Activated T-cell treated with anti-CD3 and anti-CD28 coated beads for 4 hours (primary cell): ENCODE measurements around the gene C1QTNF3.
"Not testable (repeated sequence)": the region's sequence is repeated elsewhere in the genome, so short reads cannot be mapped to it uniquely, and the experiment has no call there.

Source experiments
- DNase-seq: peaks from one replicate; pipeline ENCODE4 v3.0.0-alpha.2; 2020

The C1QTNF3 gene

DNA sequence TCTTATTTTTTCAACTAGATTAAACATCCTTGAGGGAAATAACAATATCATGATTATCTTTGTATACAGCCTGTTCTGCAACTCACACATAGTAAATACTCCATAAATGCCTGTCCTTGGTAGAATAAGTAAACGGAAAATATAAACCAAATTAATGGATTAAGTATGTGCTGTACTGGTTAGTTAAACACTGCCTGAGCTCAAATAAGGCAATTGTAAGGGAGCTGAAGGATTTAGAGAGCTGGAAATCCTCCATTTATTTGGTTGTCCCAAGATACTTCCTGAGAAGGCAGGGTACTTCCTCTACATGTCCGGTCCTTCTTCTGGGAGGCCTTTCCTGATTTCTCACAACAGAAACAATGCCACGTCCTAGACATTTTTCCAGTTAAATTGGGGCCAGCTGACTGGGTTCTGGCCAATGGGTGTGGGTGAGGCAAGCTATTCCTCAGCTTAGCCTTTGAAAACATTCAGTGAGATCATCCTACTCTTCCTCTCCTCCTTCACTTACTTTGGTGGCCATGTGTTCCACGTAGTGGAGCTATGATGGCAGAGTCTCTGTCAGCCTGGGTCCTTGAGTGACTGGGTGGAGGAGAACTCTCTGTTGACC lies 8.5 kb upstream of the C1QTNF3 start:
- DNase-seq, result no peak

DNA sequence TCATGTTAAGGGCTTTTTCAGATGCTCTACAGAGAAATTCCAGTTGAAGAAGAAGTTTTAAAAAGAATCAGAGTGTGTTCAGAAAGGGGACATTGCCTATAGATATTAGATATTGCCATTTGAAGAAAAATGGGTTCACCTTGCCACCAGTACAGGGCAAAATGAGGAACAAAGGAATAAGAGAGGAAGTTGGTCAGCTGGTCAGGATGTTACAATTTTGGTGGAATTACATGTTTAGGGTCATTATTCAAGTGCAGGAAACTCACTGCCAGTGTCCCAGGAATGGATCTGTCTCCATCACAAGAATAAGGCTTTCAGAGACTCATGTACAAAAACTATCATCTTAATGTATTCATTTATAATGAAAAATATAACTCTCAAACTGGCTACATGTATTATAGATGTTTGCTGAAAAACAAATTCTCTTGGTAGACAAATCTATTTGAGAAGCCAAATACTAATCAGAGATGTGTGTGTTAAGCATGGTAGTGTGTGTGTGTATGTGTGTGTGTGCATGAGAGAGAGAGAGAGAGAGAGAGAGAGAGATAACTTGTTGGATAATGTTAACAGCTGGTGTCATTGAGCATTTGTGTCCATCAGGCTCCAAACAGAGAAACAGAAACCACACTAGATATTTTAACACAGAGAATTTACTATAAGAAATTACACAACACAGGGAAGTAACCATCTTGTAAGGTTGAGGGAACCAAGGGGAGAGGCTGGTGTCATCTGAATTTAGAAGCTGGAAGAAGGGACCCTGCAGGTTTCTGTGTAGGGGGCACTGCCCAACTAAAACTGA lies 5.0 kb upstream of the C1QTNF3 start:
- DNase-seq, result no peak

DNA sequence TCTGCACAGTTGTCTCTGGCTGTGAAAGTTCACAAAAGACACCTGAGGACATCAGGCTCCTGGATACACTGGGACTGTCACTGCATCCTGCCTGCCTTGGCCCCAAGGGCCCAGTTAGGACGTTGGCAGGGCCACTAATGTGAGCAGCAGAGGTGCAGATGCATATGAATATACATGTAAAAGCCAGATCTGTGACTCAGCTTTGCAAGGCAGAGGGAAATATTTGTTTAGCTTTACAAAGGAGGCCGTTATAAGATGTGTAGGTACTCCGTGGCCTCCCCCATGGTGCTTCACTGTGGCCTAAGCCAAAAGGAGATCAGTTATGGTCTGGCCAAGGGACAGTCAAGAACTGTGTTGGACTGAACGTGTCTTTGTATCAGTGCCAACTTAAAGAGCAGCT lies 4.1 kb upstream of the C1QTNF3 start:
- no peak for DNase-seq

DNA sequence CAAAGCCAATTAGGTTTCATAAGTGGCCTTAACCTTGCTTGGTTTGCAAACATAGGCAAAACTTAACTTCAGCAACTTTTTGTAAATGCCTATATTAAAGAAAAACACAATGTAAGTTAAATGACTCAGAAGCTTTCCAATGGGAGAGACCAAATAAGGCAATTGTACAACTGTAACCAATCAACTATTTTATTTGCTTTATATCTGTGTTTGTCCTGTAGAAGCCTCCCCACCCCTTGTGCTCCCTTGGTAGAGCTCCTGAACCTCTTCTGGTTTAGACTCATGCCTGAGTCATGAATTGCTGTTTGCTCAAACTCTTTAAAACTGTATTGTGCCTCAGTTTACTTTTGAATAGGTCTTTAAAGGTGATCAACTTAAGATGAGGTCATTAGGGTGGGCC lies 3.0 kb upstream of the C1QTNF3 start:
- no peak for DNase-seq

DNA sequence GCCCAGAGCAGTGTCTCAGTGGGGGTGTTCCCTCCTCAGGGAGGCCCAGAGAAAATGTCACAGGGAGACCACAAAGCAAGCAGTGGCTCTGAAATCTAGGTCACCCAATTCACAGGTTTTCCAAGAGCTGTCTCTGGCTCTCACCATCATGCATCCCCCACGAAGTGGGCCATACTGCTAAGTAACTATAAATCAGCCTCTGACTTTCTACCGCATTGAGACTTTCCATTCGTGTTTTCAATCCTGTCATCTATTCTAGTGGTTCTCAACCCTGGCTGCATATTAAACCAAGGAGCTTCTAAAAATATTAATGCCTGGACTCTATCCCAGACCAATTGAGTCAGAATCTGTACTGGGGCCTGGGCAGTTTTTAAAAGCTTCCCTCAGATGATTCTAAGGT lies 2.0 kb upstream of the C1QTNF3 start:
- no peak for DNase-seq

DNA sequence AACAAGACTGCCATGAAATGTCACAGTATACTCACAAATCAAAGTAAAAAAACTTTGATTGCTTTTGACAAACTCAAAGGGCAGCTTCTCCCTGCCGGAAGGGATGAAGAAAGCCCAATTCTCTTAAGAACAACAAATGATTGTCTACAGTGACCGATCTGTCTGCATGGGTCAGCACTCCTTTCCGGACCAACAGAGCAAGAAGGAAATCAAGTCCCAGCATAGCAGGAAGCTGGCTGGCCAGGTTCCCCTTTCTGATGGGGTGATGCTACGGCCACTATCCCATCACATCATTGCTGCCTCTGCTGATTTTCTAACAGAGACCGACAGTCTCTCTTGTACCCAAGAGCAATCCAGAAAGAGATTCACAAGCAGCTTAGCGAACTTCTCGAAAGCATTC lies 692 bp downstream of the C1QTNF3 start:
- no peak for DNase-seq

DNA sequence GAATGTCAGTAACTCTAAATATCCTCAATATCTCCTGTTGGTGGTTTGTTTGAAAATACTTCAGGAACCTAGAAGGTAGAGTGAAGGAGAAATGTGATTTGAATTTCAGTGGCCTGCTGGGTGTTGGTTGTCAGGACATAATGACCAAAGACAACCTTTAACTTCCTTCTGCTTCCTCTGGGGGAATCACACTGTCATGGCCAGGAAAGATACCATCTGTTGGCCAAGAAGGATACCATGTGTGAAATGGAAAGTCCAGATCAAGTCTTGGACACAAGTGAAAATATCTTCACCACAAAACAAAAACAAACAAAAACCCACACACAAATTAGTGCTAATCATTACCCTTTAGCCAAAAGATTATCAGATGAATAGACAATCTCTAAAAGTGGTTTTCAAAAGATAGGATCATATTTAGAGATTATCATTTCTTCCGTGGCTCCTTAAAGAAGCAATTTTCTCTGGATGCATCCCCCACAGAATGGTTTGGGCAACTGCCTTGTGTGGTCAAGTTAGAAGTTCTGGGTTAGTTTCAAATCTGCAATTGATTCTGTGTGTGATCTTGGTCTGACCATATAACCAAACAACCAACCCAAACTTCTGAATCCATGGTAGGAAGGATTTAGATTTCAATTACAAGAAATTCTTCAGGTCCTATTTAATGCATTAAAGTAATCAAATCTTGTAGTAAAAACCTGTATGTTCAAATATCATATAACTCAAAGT lies 1.6 kb downstream of the C1QTNF3 start:
- DNase-seq, result no peak

DNA sequence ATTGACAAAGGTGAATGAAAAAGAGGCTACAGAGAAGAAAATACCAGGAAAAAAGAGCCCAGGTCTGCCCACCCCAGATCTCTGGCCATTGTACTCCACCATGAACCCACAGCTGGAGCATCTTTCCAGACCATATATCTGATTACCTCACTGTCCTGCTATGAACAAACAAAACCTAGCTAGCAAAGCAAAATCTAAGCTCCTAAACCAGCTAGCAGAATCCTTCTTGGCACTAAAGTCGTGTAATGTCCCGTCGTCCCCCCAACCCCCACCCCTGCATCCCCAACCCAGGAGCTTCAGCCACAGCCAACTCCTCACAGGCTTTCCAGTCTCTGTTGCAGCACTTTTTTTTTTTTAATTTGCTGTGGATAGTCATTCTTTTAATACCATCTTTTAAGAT lies 2.5 kb downstream of the C1QTNF3 start:
- no peak for DNase-seq

DNA sequence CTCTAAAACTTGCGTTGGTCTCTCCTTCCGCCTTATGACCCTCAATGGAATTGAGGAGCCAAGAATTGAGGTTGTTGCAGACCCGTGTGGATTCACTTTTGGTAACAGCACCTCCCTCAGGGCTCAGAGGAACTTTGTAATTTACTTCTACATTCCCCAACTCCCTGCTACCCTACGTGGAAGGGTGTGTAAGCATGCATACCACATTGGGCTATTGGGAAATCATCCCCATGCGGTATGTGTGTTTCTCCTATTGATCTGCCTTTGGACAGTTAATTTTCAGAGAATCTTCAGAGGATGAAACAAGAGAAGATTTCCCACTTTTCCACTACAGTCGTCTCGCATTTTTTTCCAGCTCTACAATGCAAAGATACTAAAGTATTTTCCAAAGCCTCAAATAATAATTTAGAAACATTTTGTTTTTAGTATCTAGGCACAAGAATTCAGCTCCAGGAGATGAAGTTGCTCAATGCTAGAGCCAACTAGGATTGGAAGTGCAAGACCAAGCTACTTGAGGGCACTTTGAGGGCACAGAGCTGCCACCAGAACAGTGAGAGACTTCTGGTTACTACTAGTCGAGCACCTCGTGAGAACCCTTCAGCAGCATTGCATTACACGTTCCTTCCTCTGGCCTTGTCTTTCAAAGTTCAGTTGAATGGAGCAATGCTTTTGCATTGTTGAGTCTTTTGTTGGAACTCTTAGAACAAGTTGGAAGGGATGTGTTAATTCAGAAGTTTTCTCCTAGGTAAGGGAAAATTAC lies 3.4 kb downstream of the C1QTNF3 start:
- DNase-seq, result no peak

DNA sequence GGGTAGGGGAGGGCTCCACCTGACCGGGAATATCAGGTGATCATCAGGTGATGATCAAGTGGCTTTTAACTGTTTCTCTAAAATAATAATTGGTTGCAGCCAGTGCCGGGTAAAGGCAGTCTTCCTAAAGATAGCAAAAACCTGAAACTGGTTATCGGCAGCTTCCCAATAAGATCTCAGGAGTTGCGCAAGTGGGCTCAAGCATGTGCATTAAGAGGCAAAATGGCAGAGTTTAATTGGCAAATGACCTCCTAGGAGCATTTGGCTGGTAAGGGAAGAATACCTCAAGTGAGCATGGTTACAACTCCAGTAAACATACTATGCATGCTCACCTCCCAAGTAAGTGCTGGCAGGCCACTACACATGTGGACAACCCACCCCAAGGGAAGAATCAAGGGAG lies 4.2 kb downstream of the C1QTNF3 start:
- no peak for DNase-seq

DNA sequence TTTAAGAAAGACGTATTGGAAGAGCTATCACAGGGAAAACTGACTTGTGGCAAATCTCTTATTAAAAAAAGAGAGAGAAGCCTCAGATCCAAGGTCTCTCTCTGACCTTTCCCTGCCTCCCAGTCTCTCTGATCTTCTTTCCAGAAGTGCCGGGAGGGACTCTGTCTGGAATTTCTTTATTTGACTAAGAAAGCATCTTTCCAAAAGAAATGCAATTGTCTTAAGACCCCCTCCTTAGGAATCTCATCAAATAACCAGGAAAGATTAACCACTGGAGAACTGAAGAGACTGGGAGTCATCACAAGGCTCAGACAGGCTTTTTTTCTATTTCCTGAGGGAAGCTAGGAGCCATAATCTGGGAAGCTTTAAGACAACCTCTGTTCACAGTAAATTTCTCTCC lies 4.6 kb downstream of the C1QTNF3 start:
- DNase-seq, result no peak

DNA sequence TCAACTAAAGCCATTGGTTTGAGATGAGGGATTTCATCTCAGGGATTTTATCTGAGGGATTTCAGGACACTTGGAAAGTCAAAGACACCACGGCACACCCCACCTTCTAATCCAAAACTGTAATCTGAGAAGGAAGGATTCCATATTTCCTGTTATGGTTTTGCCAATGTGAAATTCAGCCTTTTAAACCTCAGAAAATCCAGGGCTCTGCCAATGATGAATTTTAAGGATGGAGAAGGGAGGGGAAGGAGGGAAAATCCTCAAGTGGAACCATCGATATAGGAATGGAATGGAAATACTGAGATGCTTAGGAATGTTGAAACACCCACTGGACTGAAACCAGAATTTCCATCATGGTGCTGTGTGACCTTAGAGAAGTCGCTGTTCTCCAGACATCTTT lies 5.3 kb downstream of the C1QTNF3 start:
- no peak for DNase-seq

DNA sequence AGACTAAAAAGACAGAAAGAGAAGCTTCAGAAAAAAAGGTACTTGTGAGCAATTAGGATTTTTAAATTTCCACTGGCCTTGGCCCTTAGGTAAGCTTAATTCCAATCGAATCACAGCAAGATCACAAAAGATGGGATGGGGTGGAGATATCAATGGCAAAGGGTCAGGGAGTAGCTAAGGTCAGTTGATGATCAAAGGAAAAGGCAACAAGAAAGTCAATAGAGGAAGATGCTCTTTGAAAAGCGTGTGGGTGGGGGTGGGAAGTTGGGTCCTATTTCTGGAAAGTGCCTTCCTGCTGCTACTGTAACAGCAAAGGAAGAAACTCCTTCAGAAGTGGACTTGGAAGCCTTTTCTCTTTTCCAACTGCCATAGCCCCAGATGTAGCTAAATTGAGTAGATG lies 7.3 kb downstream of the C1QTNF3 start:
- no peak for DNase-seq

DNA sequence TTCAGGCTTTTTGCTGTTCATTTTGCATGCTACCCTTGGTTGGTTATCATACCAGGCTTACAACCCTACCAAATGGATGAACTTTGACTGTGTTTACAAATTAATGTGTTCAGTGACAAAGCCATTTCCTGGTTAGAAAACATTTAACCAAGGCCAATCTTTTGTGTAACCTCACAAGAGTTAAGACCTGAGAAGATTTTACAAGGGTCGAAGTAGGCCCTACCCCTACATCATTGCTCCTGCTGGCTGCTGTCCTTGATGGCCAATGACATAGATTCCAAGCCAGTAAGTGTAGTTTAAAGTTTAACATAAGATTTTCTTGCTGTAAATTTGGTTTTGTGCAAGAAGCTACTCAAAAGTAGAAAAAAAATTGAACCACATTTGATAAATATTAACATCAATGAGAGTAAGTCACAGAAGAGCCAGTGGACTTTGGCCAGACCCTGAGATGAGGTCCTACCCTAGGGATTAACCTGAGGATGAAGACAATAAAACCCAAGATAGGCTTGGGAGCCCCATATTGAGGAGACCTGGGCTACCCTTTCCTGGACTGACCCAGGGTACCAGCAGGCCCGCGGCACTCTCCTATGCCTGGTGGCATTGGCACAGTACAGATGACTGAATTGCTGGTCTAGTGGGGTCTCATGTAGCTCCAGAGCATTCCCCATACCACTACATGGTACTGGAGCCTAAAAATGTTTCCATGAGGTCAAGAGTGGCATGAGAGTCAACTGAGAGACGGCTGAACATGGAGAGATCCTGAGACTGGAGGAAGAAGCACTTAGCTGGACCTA lies 8.3 kb downstream of the C1QTNF3 start:
- no peak for DNase-seq

DNA sequence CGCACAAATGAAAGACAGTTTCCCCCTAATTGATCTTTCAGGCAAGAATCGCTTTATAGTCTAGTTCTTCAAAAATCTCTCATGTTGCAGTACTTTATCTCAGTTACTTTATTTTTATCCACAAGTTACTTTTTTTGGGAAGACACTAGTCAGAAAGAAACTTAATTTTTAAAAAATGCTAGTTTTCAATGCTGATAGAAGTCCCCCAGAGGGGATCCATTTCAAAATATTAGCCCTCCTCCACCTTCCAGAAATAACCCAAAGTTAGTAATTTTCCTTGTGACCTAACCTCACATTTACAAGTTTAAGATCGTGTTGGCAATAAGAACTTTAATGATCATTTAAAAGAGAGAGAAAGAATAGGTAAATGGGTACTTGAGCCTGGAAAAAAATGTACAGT lies 11.0 kb downstream of the C1QTNF3 start:
- no peak for DNase-seq

DNA sequence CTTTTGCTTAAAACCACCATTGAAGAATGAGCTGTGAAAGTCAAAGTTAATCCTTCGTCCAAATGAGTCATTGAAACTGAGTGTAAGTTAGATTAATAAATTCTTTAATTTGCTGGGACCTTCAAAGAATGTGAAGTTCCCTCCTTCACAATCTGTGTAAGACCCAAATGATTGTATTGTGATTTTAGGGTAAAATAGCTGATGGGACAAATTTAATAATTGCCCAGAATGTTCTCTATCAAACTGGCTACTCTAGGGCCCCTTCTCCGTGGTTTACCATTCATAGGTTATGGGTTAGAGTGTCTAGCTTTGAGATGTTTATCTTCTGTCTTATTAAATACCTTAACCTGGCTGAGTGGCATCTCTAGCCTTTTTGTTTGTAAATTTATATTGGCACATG lies 11.9 kb downstream of the C1QTNF3 start:
- no peak for DNase-seq

DNA sequence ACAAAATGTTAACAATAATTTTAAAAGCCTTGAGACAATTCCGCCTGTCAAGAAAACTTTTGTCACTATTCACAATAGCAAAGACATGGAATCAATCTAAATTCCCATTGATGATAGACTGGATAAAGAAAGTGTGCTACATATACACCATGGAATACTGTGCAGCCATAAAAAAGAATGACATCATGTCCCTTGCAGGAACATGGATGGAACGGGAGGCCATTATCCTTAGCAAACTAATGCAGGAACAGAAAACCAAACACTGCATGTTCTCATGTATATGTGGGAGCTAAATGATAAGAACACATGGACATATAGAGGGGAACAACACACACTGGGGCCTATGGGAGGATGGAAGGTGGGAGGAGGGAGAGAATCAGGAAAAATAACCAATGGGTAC lies 12.4 kb downstream of the C1QTNF3 start:
- DNase-seq, result not testable (repeated sequence)

DNA sequence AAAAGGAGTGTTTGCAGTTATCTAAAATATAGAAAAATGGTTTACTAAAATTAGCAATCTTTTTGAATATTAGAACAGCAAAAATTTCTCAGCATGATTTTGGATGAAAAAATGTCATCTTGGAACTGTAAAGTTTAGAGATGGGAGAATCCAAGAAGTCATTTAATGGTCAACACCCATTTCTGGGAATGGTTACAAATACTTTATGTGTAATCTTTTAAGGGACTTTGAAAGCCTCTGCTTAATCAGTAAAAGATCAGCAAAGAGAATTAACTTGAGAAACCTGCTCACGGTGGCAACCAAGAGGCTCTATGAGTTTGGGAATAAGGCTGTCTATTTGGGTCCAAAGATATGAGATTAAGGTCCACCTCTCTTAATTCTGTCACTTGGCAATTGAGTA lies 13.0 kb downstream of the C1QTNF3 start:
- no peak for DNase-seq

DNA sequence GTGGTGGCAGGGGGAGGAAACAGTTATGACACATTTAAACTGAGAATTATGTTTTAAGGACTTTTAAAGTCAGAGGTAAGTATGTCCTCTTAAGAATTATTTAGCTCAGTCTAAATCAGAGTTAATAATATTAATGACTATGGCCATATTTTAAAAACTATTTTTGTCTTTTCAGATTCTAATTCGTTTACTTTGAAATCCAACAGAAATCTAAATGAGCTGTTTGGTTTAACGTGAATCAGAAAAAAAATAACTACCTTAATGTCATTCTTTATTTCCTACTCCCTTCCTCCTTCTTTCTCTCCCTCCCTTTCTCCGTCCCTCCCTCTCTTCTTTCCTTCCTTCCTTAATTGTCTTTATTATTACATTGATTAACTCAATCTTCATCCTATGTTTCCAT lies 14.7 kb downstream of the C1QTNF3 start:
- no peak for DNase-seq

DNA sequence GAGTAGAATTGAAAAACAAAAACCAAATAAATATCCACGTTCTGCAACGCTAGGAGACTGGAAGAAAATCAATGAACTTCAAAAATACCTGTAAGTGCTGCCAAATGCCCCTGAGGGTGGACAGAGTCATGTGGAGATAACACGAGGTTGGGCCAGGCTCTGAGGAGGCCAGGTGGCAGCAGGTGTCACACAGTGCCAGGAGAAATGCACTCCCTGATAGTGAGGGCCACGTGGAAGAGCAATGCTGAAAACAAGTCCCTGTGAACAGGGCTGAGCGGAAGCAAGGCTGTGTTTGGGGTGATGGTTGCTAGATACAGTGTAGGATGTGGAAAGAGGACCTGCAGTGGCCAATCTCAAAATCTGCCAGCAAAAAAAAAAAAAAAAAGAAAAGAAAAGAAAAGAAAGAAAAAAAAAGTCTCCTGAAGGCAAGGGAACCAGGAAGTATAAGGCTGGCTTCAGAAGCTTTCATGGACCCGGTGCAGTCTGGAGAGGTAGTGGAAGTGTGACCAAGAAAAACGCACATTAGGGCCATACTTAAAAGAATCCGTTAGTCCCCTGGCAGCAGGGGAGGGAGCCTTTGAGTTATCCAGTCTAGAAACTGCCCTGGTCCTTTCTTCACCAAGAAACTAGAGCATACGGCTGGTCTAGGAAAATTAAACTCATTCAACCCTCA lies 16.8 kb downstream of the C1QTNF3 start:
- DNase-seq, result no peak

DNA sequence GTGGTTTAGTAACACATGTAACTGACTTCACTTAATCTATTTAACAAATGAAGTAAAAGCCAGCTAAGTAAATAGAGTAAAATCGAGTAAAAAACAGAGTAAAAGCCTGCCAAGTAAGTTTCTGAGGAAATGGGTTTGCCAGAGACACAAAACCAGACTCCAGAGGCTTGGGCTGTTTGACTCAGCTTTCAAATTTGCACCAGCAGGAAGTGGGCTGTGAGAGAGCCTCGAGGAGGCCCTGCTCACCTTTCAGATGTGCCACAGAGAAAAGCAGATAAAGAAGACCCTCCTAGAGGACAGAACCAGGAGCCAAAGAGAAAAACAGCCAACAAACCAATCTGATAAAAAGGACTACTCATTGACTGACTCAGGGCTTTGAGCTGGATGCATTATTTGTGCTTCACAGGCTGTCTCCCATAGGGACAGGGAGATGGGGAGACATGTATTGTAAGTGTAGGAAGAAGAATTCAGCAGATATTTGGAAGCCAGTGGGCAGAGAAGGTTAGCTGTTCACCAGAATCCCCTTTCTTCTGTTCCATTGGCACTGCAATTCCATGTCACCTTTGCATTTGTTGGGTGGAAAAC lies 20.8 kb downstream of the C1QTNF3 start:
- no peak for DNase-seq

DNA sequence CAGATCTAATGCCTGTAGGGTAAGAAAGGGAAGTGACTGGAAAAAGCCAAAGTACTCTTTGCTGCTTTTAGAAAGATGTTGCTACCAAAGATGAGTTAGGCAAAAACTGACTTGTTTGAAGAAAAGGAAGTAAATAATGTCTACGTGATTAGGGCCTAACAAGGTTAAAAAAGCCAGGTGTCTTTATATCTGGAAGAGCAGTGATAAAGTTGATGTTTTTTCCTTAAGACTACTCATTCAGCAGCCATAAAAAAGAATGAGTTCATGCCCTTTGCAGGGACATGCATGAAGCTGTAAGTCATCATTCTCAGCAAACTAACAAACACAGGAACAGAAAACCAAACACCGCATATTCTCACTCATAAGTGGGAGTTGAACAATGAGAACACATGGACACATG lies 21.7 kb downstream of the C1QTNF3 start:
- DNase-seq, result no peak
